HG03521 (cell line): ENCODE data around the gene RALGAPA2.

Source experiments
- ATAC-seq: cut with Tn5 transposase; IDR thresholded peaks from one replicate; pipeline ENCODE4 v1.9.1; 2021; ENCODE audit warnings: mild to moderate bottlenecking, moderate library complexity; ENCODE audit not compliant: unreplicated experiment

The RALGAPA2 gene

GRCh38 chr20:20446425-20447015 lies 265.9 kb downstream of the RALGAPA2 start:
- no peak for ATAC-seq

DNA sequence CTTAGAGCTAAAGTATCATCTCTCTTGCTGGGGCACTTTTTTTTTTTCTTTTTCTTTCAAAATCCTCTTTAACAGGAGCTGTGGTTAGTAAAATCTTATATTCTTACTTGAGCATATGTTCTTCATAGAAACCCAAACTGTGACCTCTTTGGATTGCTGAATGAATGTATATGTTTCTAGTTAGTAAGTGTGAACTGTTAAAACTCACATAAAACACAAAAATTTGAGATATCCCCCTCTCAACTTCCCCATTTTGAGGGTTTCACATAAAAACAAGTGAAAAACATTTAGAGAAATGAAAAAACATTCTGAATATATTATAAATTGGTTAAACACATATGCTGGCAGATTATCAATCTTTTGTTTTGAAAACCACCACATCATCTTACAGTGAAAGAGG lies 266.4 kb downstream of the RALGAPA2 start:
- no peak for ATAC-seq

GRCh38 chr20:20443504-20443903 lies 268.9 kb downstream of the RALGAPA2 start:
- ATAC-seq, result no peak

GRCh38 chr20:20442466-20442865 lies 270.0 kb downstream of the RALGAPA2 start:
- ATAC-seq, result no peak

GRCh38 chr20:20440886-20441658 lies 271.4 kb downstream of the RALGAPA2 start:
- no peak for ATAC-seq

- no peak for ATAC-seq
Observed at GRCh38 chr20:20440481-20440880, 272.0 kb downstream of the RALGAPA2 start.

DNA sequence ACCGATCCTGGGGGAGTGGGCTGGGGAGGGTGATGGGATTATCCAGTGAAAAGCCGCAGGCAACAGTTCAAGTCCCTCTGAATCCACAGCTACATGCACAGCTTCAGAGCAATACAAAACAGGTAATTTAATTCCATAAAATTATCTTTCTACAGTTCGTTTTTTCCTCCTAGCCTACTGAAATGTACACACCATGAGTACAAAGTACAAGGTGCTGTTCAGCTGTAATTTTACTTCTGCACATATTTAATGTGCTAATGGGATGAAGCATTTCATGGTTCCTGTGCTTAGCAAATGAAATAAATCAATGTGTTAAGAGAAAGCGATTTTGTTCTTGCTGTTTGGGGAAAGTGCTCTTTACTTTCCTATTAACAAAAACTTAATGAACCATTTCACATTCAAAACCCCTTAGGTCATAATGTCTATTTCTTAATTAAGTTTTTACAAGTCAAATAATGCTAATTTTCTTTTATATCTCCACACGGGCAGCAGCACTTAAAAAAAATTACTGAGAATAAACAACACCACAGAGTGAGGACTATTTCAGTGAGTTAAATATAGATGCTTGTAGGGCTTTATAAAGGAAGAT lies 272.7 kb downstream of the RALGAPA2 start:
- ATAC-seq, result no peak

GRCh38 chr20:20437314-20437713 lies 275.1 kb downstream of the RALGAPA2 start:
- ATAC-seq, result no peak

GRCh38 chr20:20436689-20437088 lies 275.8 kb downstream of the RALGAPA2 start:
- no peak for ATAC-seq

- no peak for ATAC-seq
Observed at GRCh38 chr20:20435453-20435852, 277.0 kb downstream of the RALGAPA2 start.

- no peak for ATAC-seq
Observed at GRCh38 chr20:20432618-20433286, 279.7 kb downstream of the RALGAPA2 start.

DNA sequence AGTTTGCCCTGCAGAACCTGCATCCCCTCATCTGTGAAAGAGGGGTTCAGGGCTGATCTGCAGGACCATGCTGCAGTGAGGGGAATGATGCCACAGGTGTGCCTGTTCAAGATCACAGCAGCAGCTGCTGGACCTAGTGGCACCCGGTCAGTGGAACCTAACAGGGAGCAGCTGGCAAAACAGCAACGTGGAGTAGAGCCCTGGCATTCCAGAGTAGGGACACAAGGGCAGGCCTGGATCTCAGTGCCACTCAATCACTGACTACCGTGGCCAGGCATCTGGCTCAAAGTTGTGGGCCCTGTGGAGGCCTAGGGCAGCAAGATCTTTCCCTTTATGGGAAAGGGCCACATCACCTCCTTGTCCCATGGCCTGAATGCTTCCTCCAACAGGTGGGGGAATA lies 282.4 kb downstream of the RALGAPA2 start:
- ATAC-seq, result no peak

- no peak for ATAC-seq
Observed at GRCh38 chr20:20428067-20428466, 284.4 kb downstream of the RALGAPA2 start.

DNA sequence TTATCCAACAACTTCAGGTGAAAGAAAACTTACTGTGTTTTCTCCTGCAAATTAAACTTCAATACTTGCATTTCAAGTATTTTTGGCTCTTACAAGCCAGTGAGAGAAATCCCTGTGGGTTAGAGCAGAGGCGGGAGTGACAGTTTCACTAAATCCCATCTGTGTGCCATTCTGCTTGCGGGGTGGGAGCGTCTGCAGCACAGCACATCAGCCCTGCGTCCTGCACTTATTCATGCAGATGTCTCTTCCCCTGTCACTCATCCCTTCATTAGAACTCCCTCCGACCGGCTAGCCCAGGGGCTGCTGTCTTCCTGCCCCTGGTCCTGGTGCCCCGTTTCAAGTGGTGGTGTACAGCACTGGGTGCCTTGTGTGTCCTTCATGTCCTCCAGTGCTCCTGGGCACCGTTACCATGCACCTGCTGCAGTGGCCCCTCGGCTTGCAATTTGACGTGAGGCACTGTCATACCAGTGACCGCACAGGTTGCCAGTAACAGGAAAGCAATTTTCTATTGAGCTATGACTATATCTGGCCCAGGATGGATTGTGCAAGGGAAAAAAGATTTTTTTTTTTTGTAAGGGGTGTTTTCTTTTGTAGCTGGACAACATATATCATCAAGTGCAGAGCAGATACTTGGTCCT lies 285.1 kb downstream of the RALGAPA2 start:
- no peak for ATAC-seq

DNA sequence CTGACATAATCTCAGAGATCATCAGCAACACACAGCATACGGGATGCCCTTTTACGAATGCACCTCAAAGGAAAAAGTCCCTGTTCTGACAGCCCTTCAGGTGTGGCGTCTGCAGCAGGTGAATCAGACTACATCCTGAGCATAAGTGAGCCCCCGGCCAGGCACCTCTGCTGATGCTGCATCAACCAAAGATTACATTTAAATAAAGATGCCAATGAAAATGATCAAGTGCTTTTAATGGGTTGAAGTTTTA lies 285.9 kb downstream of the RALGAPA2 start:
- no peak for ATAC-seq

- no peak for ATAC-seq
Observed at GRCh38 chr20:20425823-20426654, 286.4 kb downstream of the RALGAPA2 start.

DNA sequence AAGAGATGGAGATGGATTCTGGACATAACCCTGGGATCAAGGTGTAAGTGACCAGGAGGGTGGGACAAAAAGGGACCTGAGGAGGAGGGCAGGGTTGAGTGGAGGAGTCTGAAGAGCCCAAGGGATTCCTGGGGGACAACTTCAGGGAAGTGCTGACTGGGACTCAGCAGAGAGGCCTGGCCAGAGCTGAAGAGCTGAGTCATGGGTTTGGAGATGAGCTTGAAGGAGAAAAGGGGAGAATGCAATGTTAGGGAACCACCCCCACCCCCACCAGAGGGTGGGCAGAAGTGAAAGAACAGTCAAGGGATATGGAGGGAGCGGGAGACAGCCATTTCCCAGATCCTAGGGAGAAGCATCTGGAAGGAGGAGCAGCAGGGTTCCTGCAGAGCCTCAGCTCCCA lies 289.3 kb downstream of the RALGAPA2 start:
- ATAC-seq, result no peak

- no peak for ATAC-seq
Observed at GRCh38 chr20:20417876-20418676, 294.4 kb downstream of the RALGAPA2 start.

GRCh38 chr20:20415321-20415720 lies 297.1 kb downstream of the RALGAPA2 start:
- no peak for ATAC-seq
